CD14-positive monocyte (primary cell): Measurements from ENCODE around the gene ATP23. TPM values are rescaled to one million over a fixed set of nuclear protein-coding genes. Genes with fewer than 3 reads are reported as not detected.

Source experiments
- DNase-seq, 3 donors: peaks; one replicate each; pipeline ENCODE4 v3.0.0-alpha.2; 2011 to 2022
- H2AFZ ChIP-seq: 2 replicates; pipeline ENCODE4 v1.6.0; 2012; ENCODE audit warnings: mild to moderate bottlenecking, low read depth, low read length, inconsistent platforms; ENCODE audit not compliant: insufficient read depth, poor library complexity, severe bottlenecking
- H3K27ac ChIP-seq, 2 donors: 1 replicate in 1 of 2; 2 replicates in 1 of 2; pipeline ENCODE4 v1.5.1; 2012 to 2013; ENCODE audit warnings: low read length in 2 of 2, control low read depth in 1 of 2, inconsistent platforms in 1 of 2, low read depth in 1 of 2, mild to moderate bottlenecking in 1 of 2
- H3K27me3 ChIP-seq, 2 donors: one replicate each; pipeline versions ENCODE4 v1.6.0 to v1.6.1; 2011 to 2013; ENCODE audit warnings: low read length in 2 of 2; ENCODE audit not compliant: control insufficient read depth in 2 of 2, insufficient read depth in 2 of 2
- H3K36me3 ChIP-seq, 2 donors: replicated peaks in 1 of 2; 1 replicate in 1 of 2; 2 replicates in 1 of 2; pipeline versions ENCODE4 v1.5.1 to v1.6.1; 2012 to 2013; ENCODE audit warnings: low read length in 2 of 2, control low read depth in 1 of 2, inconsistent platforms in 1 of 2, mild to moderate bottlenecking in 1 of 2; ENCODE audit not compliant: insufficient read depth in 2 of 2, control insufficient read depth in 1 of 2
- H3K4me1 ChIP-seq, 2 donors: 1 replicate in 1 of 2; 2 replicates in 1 of 2; pipeline versions ENCODE4 v1.5.1 to v1.6.1; 2012 to 2013; ENCODE audit warnings: low read length in 2 of 2, control low read depth in 1 of 2, inconsistent platforms in 1 of 2, mild to moderate bottlenecking in 1 of 2, moderate library complexity in 1 of 2; ENCODE audit not compliant: insufficient read depth in 2 of 2, control insufficient read depth in 1 of 2
- H3K4me2 ChIP-seq: replicated peaks from 2 replicates; pipeline ENCODE3; 2012; ENCODE audit warnings: low read length, moderate library complexity, mild to moderate bottlenecking; ENCODE audit not compliant: poor library complexity, severe bottlenecking; ENCODE audit errors: extremely low read depth
- H3K4me3 ChIP-seq, 3 experiments: fragments of 200-600 bp in 1 of 3; sonication (generic) in 1 of 3; replicated peaks in 1 of 3; 1 replicate in 2 of 3; 2 replicates in 1 of 3; pipeline ENCODE4 v1.5.1; 2011 to 2013; ENCODE audit warnings: low read length in 3 of 3, mild to moderate bottlenecking in 3 of 3, control low read depth in 2 of 3, low read depth in 2 of 3, inconsistent platforms in 1 of 3, moderate library complexity in 1 of 3
- H3K79me2 ChIP-seq: 2 replicates; pipeline ENCODE4 v1.6.0; 2012; ENCODE audit warnings: mild to moderate bottlenecking, control low read depth, inconsistent platforms, low read length, moderate library complexity; ENCODE audit not compliant: insufficient read depth
- H3K9ac ChIP-seq: 2 replicates; pipeline ENCODE4 v1.6.0; 2017; ENCODE audit warnings: low read length, mild to moderate bottlenecking; ENCODE audit not compliant: insufficient read depth, poor library complexity, severe bottlenecking
- H3K9me3 ChIP-seq, 2 donors: replicated peaks in 1 of 2; 1 replicate in 1 of 2; 2 replicates in 1 of 2; pipeline versions ENCODE4 v1.5.1 to v1.6.1; 2012 to 2013; ENCODE audit warnings: low read length in 2 of 2, control low read depth in 1 of 2; ENCODE audit not compliant: control insufficient read depth in 1 of 2, insufficient read depth in 1 of 2
- H4K20me1 ChIP-seq: 2 replicates; pipeline ENCODE4 v1.6.0; 2012; ENCODE audit warnings: mild to moderate bottlenecking, low read length, control low read depth, moderate library complexity; ENCODE audit not compliant: insufficient read depth
- H3K27ac Mint-ChIP-seq, 7 donors: one replicate each; pipeline ENCODE4 v1.8.0; 2020; ENCODE audit warnings: mild to moderate bottlenecking in 7 of 7, mixed read lengths in 7 of 7, moderate library complexity in 6 of 7, inconsistent platforms in 2 of 7
- H3K27me3 Mint-ChIP-seq, 3 donors: one replicate each; pipeline ENCODE4 v1.8.0; 2021 to 2022; ENCODE audit warnings: low read depth in 3 of 3, mild to moderate bottlenecking in 3 of 3, mixed read lengths in 3 of 3, moderate library complexity in 3 of 3, inconsistent platforms in 1 of 3
- H3K36me3 Mint-ChIP-seq, 2 donors: one replicate each; pipeline ENCODE4 v1.8.0; 2020; ENCODE audit warnings: mixed read lengths in 2 of 2, inconsistent platforms in 1 of 2, mild to moderate bottlenecking in 1 of 2
- H3K4me1 Mint-ChIP-seq: one replicate; pipeline ENCODE4 v1.8.0; 2020; ENCODE audit warnings: mild to moderate bottlenecking, mixed read lengths
- H3K4me3 Mint-ChIP-seq, 2 donors: one replicate each; pipeline ENCODE4 v1.8.0; 2020; ENCODE audit warnings: mild to moderate bottlenecking in 2 of 2, mixed read lengths in 2 of 2, moderate library complexity in 1 of 2
- H3K9me3 Mint-ChIP-seq, 7 donors: one replicate each; pipeline ENCODE4 v1.8.0; 2020 to 2022; ENCODE audit warnings: mixed read lengths in 7 of 7, mild to moderate bottlenecking in 6 of 7, moderate library complexity in 6 of 7, inconsistent platforms in 2 of 7
- WGBS: methylation state at CpG from one replicate; pipeline ENCODE4 v1.1.5; 2013; ENCODE audit warnings: missing lambda C conversion rate; ENCODE audit not compliant: insufficient coverage; 5-methylcytosine and 5-hydroxymethylcytosine counted together
- intact Hi-C, 2 donors: fragments of 100-400 bp; cut with micrococcal nuclease; formaldehyde crosslinking; loops; one replicate each; pipeline versions ENCODE4 v1.15.0 to v1.15.1; 2023
- polyA plus RNA-seq, 3 donors: library from polyadenylated mRNA; depleted of rRNA in 1 of 3; unstranded in 2 of 3; stranded (reverse) in 1 of 3; fragments of 300-500 nt in 2 of 3; fragments of >200 nt in 1 of 3; fragmentation: Illumina TruSeq in 2 of 3; gene quantifications; 1 replicate in 2 of 3; 2 replicates in 1 of 3; pipeline ENCODE4 v1.2.3, GENCODE V29; 2012 to 2021
- TF ChIP-seq, protein P1 (sequence below): fragments of 200-600 bp; IDR thresholded peaks from one replicate; pipeline ENCODE4 v1.8.0; 2022; ENCODE audit warnings: antibody characterized with exemption, mild to moderate bottlenecking

The ATP23 gene
- polyA plus RNA-seq, 3 donors: 12.4 to 27.5 (median 24.8) TPM

DNA sequence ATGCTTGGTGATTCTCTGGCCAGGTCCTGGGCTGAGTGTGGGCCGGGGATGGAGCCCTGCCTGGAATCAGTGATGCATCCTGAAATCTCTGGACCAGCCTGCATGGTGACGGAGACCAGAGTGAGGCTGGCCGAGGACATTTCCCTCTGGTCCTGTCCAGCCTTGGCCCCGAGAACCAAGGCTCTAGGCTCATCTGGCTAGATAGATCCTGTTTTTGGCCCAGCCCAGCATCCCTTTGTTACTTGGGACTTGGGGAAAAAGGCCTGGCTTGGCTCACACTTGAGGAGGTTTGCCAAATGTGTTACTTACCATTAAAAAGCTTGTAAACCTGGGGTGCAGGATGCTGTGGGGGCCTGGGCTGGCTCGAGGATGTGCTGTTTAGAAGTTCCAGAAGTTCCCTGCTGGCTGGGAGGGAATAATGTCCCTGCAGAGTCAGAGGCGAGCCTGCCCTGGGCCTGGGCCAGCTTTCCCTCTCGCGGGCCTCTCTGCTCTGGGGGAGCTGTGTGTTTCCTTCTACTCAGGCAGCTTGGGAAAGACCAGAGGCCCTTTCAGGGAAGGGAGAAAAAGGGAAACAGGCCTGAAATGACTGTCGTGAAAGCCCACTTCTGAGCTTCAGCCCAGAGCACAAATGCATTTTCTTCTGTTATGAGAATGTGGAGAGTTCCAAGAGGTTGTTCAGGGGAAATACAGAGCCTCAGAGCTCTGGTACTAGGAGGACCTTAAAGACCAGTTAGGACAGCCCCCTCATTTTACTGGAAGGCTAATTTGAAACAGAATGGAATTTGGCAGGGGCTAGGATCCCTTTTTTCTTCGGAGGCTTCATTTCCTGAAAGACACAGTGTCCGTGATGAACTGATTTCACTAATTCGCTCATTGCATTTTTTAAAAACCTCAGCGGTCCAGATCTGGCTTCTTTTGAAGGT lies 47.7 kb upstream of the ATP23 start:
- DNase-seq: peak in 2 of 3 donors; percentile 10 to 16

More for the DNA sequence above, 47.7 kb upstream of the ATP23 start:
- 44% methylated on average over 9 of the region's 13 CpGs for WGBS
- Mint-ChIP-seq H3K4me1 (peaks cover 48% of the 10 kb centered on the region), H3K36me3 (peaks cover 0 to 1% of the 10 kb centered on the region in 2 donors), H3K9me3 (no peaks in the 10 kb centered on the region), H3K4me3 (peak overlapping the region in 1 of 2 donors; percentile 60), H3K27ac (peak overlapping the region in 2 of 7 donors; percentile 33 to 39), H3K27me3 (peaks cover 22 to 37% (median 30%) of the 10 kb centered on the region in 3 donors)
- H4K20me1 ChIP-seq: no peaks in the 10 kb centered on the region
- TF ChIP-seq, protein P1, sequence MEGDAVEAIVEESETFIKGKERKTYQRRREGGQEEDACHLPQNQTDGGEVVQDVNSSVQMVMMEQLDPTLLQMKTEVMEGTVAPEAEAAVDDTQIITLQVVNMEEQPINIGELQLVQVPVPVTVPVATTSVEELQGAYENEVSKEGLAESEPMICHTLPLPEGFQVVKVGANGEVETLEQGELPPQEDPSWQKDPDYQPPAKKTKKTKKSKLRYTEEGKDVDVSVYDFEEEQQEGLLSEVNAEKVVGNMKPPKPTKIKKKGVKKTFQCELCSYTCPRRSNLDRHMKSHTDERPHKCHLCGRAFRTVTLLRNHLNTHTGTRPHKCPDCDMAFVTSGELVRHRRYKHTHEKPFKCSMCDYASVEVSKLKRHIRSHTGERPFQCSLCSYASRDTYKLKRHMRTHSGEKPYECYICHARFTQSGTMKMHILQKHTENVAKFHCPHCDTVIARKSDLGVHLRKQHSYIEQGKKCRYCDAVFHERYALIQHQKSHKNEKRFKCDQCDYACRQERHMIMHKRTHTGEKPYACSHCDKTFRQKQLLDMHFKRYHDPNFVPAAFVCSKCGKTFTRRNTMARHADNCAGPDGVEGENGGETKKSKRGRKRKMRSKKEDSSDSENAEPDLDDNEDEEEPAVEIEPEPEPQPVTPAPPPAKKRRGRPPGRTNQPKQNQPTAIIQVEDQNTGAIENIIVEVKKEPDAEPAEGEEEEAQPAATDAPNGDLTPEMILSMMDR: no peak
- H3K27ac ChIP-seq: no peak overlapping the region
- H3K36me3 ChIP-seq: no peaks in the 10 kb centered on the region
- peak overlapping the region; percentile 41 for H2AFZ ChIP-seq
- H3K4me2 ChIP-seq: peak overlapping the region; percentile 1
- H3K9ac ChIP-seq: no peak overlapping the region
- no peaks in the 10 kb centered on the region for H3K9me3 ChIP-seq
- H3K4me3 ChIP-seq: no peak overlapping the region
- intact Hi-C loops: no loop called here
- H3K27me3 ChIP-seq: peaks cover 9 to 21% of the 10 kb centered on the region in 2 donors
- H3K4me1 ChIP-seq: peaks cover 28 to 37% of the 10 kb centered on the region in 2 donors
- no peaks in the 10 kb centered on the region for H3K79me2 ChIP-seq
